ENCODE results near the gene TMEM82. TPM values are rescaled to one million over a fixed set of nuclear protein-coding genes. Genes with fewer than 3 reads are reported as not detected.
A peak's percentile ranks its signal among the peaks of the same experiment; 100 is the strongest.

The TMEM82 gene
- total RNA-seq, 4 donors from 2014 or later, result 2.5 to 42.4 (median 32.7) TPM

- no peak for DNase-seq
- TF ChIP-seq, protein P1, sequence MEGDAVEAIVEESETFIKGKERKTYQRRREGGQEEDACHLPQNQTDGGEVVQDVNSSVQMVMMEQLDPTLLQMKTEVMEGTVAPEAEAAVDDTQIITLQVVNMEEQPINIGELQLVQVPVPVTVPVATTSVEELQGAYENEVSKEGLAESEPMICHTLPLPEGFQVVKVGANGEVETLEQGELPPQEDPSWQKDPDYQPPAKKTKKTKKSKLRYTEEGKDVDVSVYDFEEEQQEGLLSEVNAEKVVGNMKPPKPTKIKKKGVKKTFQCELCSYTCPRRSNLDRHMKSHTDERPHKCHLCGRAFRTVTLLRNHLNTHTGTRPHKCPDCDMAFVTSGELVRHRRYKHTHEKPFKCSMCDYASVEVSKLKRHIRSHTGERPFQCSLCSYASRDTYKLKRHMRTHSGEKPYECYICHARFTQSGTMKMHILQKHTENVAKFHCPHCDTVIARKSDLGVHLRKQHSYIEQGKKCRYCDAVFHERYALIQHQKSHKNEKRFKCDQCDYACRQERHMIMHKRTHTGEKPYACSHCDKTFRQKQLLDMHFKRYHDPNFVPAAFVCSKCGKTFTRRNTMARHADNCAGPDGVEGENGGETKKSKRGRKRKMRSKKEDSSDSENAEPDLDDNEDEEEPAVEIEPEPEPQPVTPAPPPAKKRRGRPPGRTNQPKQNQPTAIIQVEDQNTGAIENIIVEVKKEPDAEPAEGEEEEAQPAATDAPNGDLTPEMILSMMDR (IDR thresholded peaks at IDR 0.05), result no peak
- no peak for TF ChIP-seq POLR2A (IDR thresholded peaks at IDR 0.05)
- H3K36me3 ChIP-seq, result peaks cover 0 to 34% (median 0%) of the 10 kb centered on the region in 3 donors
- H3K4me1 ChIP-seq, result peaks cover 0 to 10% (median 0%) of the 10 kb centered on the region in 4 donors
- H3K9me3 ChIP-seq, result no peaks in the 10 kb centered on the region
- no peak overlapping the region for H3K4me3 ChIP-seq
- no peaks in the 10 kb centered on the region for H3K27me3 ChIP-seq
- H3K27ac ChIP-seq, result peak overlapping the region in 1 of 4 donors; percentile 16
These were observed 27.7 kb upstream of the TMEM82 start for GRCh38 chr1:15714406-15715136.

- no peaks in the 10 kb centered on the region for H3K27me3 ChIP-seq
- H3K4me3 ChIP-seq, result no peak overlapping the region
- TF ChIP-seq, protein P1 (IDR thresholded peaks at IDR 0.05), result no peak
- TF ChIP-seq POLR2A (IDR thresholded peaks at IDR 0.05), result no peak
- no peak for DNase-seq
- H3K9me3 ChIP-seq, result no peaks in the 10 kb centered on the region
- H3K36me3 ChIP-seq, result peaks cover 0 to 63% (median 0%) of the 10 kb centered on the region in 3 donors
- peak overlapping the region in 1 of 4 donors; percentile 16 for H3K27ac ChIP-seq
- H3K4me1 ChIP-seq, result peaks cover 0 to 10% (median 0%) of the 10 kb centered on the region in 4 donors
These were observed 24.7 kb upstream of the TMEM82 start for GRCh38 chr1:15717418-15718125.

- Histone ChIP-seq H3K4me3 (no peak overlapping the region), H3K27ac (peak overlapping the region in 1 of 4 donors; percentile 16), H3K36me3 (peaks cover 0 to 70% (median 0%) of the 10 kb centered on the region in 3 donors), H3K4me1 (peaks cover 0 to 10% (median 0%) of the 10 kb centered on the region in 4 donors), H3K27me3 (no peaks in the 10 kb centered on the region), H3K9me3 (no peaks in the 10 kb centered on the region)
- TF ChIP-seq POLR2A (IDR thresholded peaks at IDR 0.05), result no peak
- TF ChIP-seq, protein P1 (IDR thresholded peaks at IDR 0.05), result no peak
- DNase-seq, result no peak
These were observed 24.1 kb upstream of the TMEM82 start for GRCh38 chr1:15718199-15718601.

DNA sequence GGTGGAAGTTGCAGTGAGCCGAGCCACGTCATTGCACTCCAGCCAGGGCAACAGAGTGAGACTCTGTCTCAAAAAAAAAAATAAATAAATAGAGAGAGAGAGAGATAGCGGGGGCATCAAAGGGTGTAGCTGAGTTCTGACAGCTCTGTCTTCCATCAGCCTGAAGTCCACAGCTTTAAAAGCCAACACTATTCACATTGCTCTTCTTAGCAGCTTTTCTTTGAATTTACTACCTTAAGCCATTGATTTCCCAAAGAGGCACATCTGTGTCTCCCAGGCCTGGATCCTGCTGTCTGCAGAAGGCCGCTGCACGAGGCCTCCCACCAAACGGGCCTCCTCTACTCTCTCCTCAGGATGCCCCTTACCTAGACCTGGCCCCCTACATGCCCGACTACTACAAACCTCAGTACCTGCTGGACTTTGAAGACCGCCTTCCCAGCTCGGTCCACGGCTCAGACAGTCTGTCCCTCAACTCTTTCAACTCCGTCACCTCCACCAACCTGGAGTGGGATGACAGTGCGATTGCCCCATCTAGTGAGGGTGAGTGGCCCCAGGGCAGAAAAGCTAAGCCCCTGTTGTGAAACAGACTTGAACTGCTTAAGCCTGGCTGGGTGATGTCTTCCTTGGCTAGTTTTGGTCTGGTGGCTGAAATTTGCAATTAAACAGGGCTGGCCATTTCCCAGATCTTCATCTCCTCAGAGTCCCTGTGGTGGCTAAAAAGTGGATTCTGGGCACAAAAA, 22.7 kb upstream of the TMEM82 start:
- TF ChIP-seq POLR2A (IDR thresholded peaks at IDR 0.05), result no peak
- TF ChIP-seq, protein P1 (IDR thresholded peaks at IDR 0.05), result no peak
- Histone ChIP-seq H3K27ac (no peak overlapping the region), H3K9me3 (no peaks in the 10 kb centered on the region), H3K27me3 (no peaks in the 10 kb centered on the region), H3K36me3 (peaks cover 0 to 75% (median 0%) of the 10 kb centered on the region in 3 donors), H3K4me1 (peaks cover 0 to 4% (median 0%) of the 10 kb centered on the region in 4 donors), H3K4me3 (no peak overlapping the region)
- no peak for DNase-seq

GRCh38 chr1:15720861-15721260, 21.4 kb upstream of the TMEM82 start:
- no peak for TF ChIP-seq POLR2A (IDR thresholded peaks at IDR 0.05)
- TF ChIP-seq, protein P1 (IDR thresholded peaks at IDR 0.05), result no peak
- Histone ChIP-seq H3K4me3 (no peak overlapping the region), H3K36me3 (peaks cover 0 to 88% (median 0%) of the 10 kb centered on the region in 3 donors), H3K27me3 (no peaks in the 10 kb centered on the region), H3K4me1 (no peaks in the 10 kb centered on the region), H3K9me3 (no peaks in the 10 kb centered on the region), H3K27ac (no peak overlapping the region)
- DNase-seq, result no peak

All from Peyer's patch (tissue), 4 donors.